ENCODE results near the gene RBM7.

DNA sequence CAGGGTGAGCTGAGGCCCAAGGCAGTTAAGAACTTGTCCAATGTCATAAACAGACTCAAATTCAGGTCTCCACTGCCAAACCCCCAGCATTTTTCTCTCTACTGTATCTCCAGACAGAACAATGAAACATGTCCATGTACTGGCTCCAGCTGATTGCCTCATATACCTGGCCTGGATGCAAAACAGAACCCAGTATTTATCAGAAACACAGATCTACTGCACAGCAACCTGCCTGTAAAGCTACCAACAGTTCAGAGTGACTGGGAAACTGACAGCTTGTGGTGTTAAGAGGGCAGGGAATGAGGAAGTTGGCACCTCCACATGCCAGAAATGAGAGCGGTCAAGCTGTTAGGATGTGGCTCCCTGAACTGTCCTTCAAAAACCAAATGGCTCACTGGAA, 41.8 kb upstream of the RBM7 start:
- TF ChIP-seq, protein P1, sequence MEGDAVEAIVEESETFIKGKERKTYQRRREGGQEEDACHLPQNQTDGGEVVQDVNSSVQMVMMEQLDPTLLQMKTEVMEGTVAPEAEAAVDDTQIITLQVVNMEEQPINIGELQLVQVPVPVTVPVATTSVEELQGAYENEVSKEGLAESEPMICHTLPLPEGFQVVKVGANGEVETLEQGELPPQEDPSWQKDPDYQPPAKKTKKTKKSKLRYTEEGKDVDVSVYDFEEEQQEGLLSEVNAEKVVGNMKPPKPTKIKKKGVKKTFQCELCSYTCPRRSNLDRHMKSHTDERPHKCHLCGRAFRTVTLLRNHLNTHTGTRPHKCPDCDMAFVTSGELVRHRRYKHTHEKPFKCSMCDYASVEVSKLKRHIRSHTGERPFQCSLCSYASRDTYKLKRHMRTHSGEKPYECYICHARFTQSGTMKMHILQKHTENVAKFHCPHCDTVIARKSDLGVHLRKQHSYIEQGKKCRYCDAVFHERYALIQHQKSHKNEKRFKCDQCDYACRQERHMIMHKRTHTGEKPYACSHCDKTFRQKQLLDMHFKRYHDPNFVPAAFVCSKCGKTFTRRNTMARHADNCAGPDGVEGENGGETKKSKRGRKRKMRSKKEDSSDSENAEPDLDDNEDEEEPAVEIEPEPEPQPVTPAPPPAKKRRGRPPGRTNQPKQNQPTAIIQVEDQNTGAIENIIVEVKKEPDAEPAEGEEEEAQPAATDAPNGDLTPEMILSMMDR (IDR thresholded peaks at IDR 0.05), result no peak
- TF ChIP-seq POLR2A (IDR thresholded peaks at IDR 0.05), result no peak
